Ishikawa (cell line): ENCODE data around the gene RASAL2.

ENCODE experiments used
- CEBPB ChIP-seq: IDR thresholded peaks from 2 replicates; pipeline ENCODE4 v1.6.1; 2012
- CREB1 ChIP-seq: IDR thresholded peaks from 2 replicates; pipeline ENCODE4 v1.6.1; 2012; ENCODE audit warnings: low read depth
- EGR1 ChIP-seq: IDR thresholded peaks from 2 replicates; pipeline ENCODE4 v1.6.1; 2012
- EP300 ChIP-seq: IDR thresholded peaks from 2 replicates; pipeline ENCODE4 v1.6.1; 2012; ENCODE audit warnings: borderline replicate concordance
- FOXM1 ChIP-seq: IDR thresholded peaks from 2 replicates; pipeline ENCODE4 v1.6.1; 2012; ENCODE audit warnings: low read depth, borderline replicate concordance
- NFIC ChIP-seq: IDR thresholded peaks from 2 replicates; pipeline ENCODE4 v1.6.1; 2012
- RAD21 ChIP-seq: IDR thresholded peaks from 2 replicates; pipeline ENCODE4 v1.6.1; 2012; ENCODE audit warnings: low read depth
- TAF1 ChIP-seq: IDR thresholded peaks from 2 replicates; pipeline ENCODE4 v1.6.1; 2012; ENCODE audit warnings: low read depth, mild to moderate bottlenecking
- TCF12 ChIP-seq: IDR thresholded peaks from 2 replicates; pipeline ENCODE4 v1.6.1; 2012; ENCODE audit warnings: low read depth
- TEAD4 ChIP-seq: IDR thresholded peaks from 2 replicates; pipeline ENCODE4 v1.6.1; 2012
- YY1 ChIP-seq: IDR thresholded peaks from 2 replicates; pipeline ENCODE4 v1.6.1; 2012; ENCODE audit warnings: low read depth
- ZBTB7A ChIP-seq: IDR thresholded peaks from 2 replicates; pipeline ENCODE4 v1.6.1; 2012; ENCODE audit warnings: low read depth
- TF ChIP-seq, protein P1 (sequence below): IDR thresholded peaks from 2 replicates; pipeline ENCODE4 v1.6.1; 2012
- TF ChIP-seq, protein P2 (sequence below): IDR thresholded peaks from 2 replicates; pipeline ENCODE4 v1.6.1; 2012
- TF ChIP-seq, protein P3 (sequence below): IDR thresholded peaks from 2 replicates; pipeline ENCODE4 v1.6.1; 2012; ENCODE audit warnings: low read depth, mild to moderate bottlenecking

The RASAL2 gene

DNA sequence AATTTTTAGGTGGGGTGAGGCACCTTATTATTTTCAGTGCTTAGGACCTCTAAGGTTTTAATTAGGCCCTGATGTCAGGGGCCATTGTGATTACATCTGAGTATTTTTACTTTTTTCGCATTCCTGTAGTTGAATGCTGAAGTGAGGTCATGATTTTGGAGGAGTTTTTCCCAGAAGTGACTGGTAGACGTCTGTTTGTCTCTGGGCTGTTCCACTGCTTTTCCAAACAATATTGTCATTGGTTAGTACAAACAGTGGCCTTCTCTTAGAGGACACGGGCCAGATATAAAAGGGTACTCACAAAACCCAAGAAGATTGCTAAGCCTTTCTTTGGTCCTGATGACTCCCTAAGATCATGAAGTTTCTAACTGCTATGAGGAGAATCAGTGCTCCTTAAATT, 7.6 kb upstream of the RASAL2 start:
- no peak for TF ChIP-seq FOXM1
- TF ChIP-seq EP300: no peak
- TF ChIP-seq, protein P1, sequence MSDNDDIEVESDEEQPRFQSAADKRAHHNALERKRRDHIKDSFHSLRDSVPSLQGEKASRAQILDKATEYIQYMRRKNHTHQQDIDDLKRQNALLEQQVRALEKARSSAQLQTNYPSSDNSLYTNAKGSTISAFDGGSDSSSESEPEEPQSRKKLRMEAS: no peak
- TF ChIP-seq CEBPB: no peak
- no peak for TF ChIP-seq YY1
- no peak for TF ChIP-seq RAD21
- TF ChIP-seq, protein P2, sequence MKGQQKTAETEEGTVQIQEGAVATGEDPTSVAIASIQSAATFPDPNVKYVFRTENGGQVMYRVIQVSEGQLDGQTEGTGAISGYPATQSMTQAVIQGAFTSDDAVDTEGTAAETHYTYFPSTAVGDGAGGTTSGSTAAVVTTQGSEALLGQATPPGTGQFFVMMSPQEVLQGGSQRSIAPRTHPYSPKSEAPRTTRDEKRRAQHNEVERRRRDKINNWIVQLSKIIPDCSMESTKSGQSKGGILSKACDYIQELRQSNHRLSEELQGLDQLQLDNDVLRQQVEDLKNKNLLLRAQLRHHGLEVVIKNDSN: no peak
- TF ChIP-seq TAF1: no peak

DNA sequence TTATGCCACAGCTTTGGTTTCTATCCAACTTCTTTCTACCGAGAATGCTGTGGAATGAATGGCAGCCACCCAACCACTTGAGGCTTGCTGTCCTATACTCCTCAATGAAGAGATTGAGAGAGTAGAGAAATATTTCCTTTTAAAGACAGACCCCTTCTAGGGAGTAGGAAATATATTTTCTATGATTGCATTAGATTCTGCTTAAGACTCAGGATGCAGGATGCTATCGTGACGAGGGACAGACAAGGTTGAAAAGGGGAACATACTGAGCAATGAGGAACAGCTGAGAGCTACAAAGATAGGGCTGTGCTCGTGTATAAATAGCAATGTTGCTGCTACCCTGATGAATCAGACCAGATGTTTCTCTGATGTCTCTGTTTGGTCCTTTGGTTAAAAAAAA, 7.1 kb upstream of the RASAL2 start:
- TF ChIP-seq FOXM1 (no peak), TAF1 (no peak), TCF12 (no peak), CREB1 (no peak), EGR1 (no peak), CEBPB (no peak), EP300 (no peak), YY1 (no peak), TEAD4 (no peak)

DNA sequence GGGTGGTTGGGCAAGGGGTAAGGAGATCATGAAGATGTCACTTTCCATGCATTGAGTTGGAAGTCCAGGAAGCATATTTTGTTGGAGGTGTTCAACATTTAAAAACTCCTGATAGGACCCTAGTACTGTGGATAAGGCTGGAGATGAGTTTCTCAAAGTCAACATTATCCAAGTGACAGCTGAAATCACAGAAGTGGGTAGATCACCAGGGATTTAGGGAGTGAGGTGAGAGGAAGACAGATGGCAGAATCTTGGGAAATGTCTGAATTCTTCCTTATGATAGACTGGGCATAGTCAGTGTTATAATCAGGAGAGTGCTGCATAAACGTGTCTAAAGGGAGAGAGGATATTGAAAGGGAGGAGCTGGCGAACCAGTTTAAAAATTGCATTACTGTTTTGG, 5.3 kb upstream of the RASAL2 start:
- TF ChIP-seq NFIC (no peak), CREB1 (no peak), CEBPB (no peak), RAD21 (no peak), FOXM1 (no peak), TEAD4 (no peak), TAF1 (no peak), EGR1 (no peak)

DNA sequence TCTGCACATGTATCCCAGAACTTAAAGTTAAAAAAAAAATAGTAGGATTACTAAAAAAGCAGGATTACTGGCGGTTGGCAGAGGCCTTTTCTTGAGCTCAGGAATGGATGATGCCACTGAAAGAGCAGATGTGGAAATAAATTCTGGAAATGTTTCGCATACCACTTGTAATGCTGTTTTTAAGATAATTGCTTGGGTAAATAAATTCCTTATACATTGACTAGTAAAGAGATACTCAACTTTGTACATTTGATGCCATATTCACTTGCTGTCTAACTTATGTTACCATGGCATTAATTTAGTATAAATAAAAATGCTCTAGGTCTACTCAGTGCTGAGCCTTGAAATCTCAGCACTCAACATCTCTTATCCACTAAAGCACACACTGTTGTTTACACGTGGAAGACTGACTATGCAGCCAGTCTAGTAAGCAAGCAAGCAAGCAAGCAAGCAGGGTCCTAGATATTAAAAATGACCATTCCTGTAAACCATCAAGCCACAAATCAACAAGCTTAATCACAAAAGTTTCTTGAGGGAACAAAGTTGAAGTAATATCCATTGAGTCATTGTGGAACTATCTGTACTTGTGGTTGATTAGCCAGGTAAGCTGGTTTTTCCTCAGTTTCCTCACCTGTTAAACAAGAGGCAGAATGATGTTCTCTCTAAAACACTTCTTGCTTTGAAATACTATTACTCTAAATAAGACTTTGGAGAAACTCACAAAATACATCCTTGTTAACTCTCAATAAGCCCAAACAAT, 1.7 kb upstream of the RASAL2 start:
- TF ChIP-seq NFIC: no peak
- no peak for TF ChIP-seq FOXM1
- no peak for TF ChIP-seq YY1
- TF ChIP-seq, protein P3, sequence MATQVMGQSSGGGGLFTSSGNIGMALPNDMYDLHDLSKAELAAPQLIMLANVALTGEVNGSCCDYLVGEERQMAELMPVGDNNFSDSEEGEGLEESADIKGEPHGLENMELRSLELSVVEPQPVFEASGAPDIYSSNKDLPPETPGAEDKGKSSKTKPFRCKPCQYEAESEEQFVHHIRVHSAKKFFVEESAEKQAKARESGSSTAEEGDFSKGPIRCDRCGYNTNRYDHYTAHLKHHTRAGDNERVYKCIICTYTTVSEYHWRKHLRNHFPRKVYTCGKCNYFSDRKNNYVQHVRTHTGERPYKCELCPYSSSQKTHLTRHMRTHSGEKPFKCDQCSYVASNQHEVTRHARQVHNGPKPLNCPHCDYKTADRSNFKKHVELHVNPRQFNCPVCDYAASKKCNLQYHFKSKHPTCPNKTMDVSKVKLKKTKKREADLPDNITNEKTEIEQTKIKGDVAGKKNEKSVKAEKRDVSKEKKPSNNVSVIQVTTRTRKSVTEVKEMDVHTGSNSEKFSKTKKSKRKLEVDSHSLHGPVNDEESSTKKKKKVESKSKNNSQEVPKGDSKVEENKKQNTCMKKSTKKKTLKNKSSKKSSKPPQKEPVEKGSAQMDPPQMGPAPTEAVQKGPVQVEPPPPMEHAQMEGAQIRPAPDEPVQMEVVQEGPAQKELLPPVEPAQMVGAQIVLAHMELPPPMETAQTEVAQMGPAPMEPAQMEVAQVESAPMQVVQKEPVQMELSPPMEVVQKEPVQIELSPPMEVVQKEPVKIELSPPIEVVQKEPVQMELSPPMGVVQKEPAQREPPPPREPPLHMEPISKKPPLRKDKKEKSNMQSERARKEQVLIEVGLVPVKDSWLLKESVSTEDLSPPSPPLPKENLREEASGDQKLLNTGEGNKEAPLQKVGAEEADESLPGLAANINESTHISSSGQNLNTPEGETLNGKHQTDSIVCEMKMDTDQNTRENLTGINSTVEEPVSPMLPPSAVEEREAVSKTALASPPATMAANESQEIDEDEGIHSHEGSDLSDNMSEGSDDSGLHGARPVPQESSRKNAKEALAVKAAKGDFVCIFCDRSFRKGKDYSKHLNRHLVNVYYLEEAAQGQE: no peak
- TF ChIP-seq TEAD4: no peak
- no peak for TF ChIP-seq TCF12
- no peak for TF ChIP-seq CREB1
- TF ChIP-seq TAF1: no peak
- TF ChIP-seq, protein P1: no peak
- no peak for TF ChIP-seq ZBTB7A
- no peak for TF ChIP-seq RAD21
- TF ChIP-seq, protein P2: no peak
- no peak for TF ChIP-seq CEBPB
- TF ChIP-seq EGR1: no peak
- TF ChIP-seq EP300: no peak

DNA sequence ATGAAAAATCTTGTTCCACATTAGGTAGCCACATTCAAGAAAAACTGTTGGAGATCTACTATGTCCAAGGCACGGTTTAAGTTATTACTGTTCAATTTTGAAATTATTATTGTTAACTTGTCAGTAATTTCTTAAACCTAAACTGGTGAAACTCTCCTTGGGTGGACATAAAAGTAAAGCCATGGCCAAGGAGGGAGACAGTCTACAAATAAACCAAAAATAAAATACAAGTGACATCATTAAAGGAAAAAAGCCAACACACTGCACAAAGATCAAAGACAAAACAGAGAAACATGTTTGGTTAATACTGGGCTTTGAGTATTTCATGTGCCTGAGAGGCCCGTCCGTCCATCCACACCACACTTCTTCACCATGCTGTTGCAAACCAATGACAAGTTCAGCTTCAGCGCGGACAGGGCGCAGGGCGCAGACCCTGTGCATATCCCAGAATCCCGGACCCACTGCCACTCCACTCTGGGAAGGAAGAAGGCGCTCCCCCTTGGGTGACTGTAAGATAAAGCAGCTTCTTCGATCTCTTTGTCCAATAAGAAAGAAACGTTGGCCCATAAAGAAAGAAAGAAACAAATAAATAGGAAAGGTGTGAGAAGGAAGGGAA, 918 bp upstream of the RASAL2 start:
- no peak for TF ChIP-seq TAF1
- TF ChIP-seq CEBPB: no peak
- no peak for TF ChIP-seq TEAD4
- TF ChIP-seq EGR1: no peak
- TF ChIP-seq NFIC: no peak
- no peak for TF ChIP-seq RAD21
- TF ChIP-seq TCF12: no peak
- TF ChIP-seq ZBTB7A: no peak
- TF ChIP-seq, protein P2: no peak
- TF ChIP-seq FOXM1: no peak
- TF ChIP-seq CREB1: no peak
- TF ChIP-seq, protein P3: no peak
- no peak for TF ChIP-seq YY1
- TF ChIP-seq, protein P1: no peak
- no peak for TF ChIP-seq EP300
